WTC11 (cell line): Measurements from ENCODE around the gene LY9. TPM values are rescaled to one million over a fixed set of nuclear protein-coding genes. Genes with fewer than 3 reads are reported as not detected.

ENCODE experiments used
- ATAC-seq: fragments of 200-7000 bp; cut with Tn5 transposase; 2 replicates; pipeline ENCODE4 v1.10.0; 2021; ENCODE audit warnings: mild to moderate bottlenecking, moderate library complexity
- CTCF ChIA-PET: fragments of 300-600 bp; sonication (Branson Sonifier 250); formaldehyde crosslinking; loops from one replicate; lab custom pipeline; 2021; ENCODE audit warnings: antibody characterized with exemption; lab: Charles Lee
- POLR2A ChIA-PET: fragments of 350-600 bp; sonication (Branson Sonifier 250); formaldehyde crosslinking; loops from one replicate; lab custom pipeline; 2021; ENCODE audit warnings: antibody characterized with exemption; lab: Charles Lee
- DNase-seq: peaks from one replicate; pipeline ENCODE4 v3.0.0; 2021; ENCODE audit warnings: low spot score
- H3K27ac Mint-ChIP-seq: 2 replicates; pipeline ENCODE4 v1.8.0; 2021; ENCODE audit warnings: mixed read lengths
- H3K27me3 Mint-ChIP-seq: 2 replicates; pipeline ENCODE4 v1.8.0; 2021; ENCODE audit warnings: low read depth, mild to moderate bottlenecking, moderate library complexity, mixed read lengths
- H3K36me3 Mint-ChIP-seq: 2 replicates; pipeline ENCODE4 v1.8.0; 2021; ENCODE audit warnings: mixed read lengths
- H3K4me1 Mint-ChIP-seq: 2 replicates; pipeline ENCODE4 v1.8.0; 2022; ENCODE audit warnings: mixed read lengths
- H3K4me3 Mint-ChIP-seq: 2 replicates; pipeline ENCODE4 v1.8.0; 2021; ENCODE audit warnings: mild to moderate bottlenecking, moderate library complexity, mixed read lengths
- H3K9me3 Mint-ChIP-seq: 2 replicates; pipeline ENCODE4 v1.8.0; 2021; ENCODE audit warnings: mixed read lengths
- CREM ChIP-seq: sonication (generic); formaldehyde crosslinking; IDR thresholded peaks from 2 replicates; pipeline ENCODE4 v1.8.1; 2022; ENCODE audit warnings: mild to moderate bottlenecking, missing genetic modification reagents, moderate library complexity
- E2F5 ChIP-seq: sonication (generic); formaldehyde crosslinking; IDR thresholded peaks from 2 replicates; pipeline ENCODE4 v1.8.1; 2022; ENCODE audit warnings: mild to moderate bottlenecking, moderate library complexity, missing genetic modification reagents
- EMX1 ChIP-seq: fragments of 250-450 bp; sonication (Bioruptor Pico); IDR thresholded peaks from 2 replicates; pipeline ENCODE4 v1.8.0; 2021; ENCODE audit warnings: mild to moderate bottlenecking
- ERG ChIP-seq: fragments of 250-450 bp; sonication (Bioruptor Pico); IDR thresholded peaks from 2 replicates; pipeline ENCODE4 v1.8.0; 2021; ENCODE audit warnings: mild to moderate bottlenecking
- ETV6 ChIP-seq: sonication (generic); formaldehyde crosslinking; IDR thresholded peaks from 2 replicates; pipeline ENCODE4 v1.8.1; 2022; ENCODE audit warnings: mild to moderate bottlenecking, missing genetic modification reagents
- KAT7 ChIP-seq: sonication (generic); formaldehyde crosslinking; IDR thresholded peaks from 2 replicates; pipeline ENCODE4 v1.8.1; 2023; ENCODE audit warnings: missing genetic modification reagents, mild to moderate bottlenecking, borderline replicate concordance
- MXD4 ChIP-seq: fragments of 250-450 bp; sonication (Bioruptor Pico); IDR thresholded peaks from 2 replicates; pipeline ENCODE4 v1.8.0; 2021; ENCODE audit warnings: mild to moderate bottlenecking, moderate library complexity, borderline replicate concordance
- ZBTB21 ChIP-seq: sonication (generic); formaldehyde crosslinking; IDR thresholded peaks from 2 replicates; pipeline ENCODE4 v1.8.1; 2023; ENCODE audit warnings: mild to moderate bottlenecking, missing genetic modification reagents, borderline replicate concordance
- ZMAT4 ChIP-seq: fragments of 250-450 bp; sonication (Bioruptor Pico); IDR thresholded peaks from 2 replicates; pipeline ENCODE4 v1.9.0; 2021; ENCODE audit warnings: mild to moderate bottlenecking
- total RNA-seq: library from RNA; stranded (reverse); gene quantifications from 3 replicates; pipeline ENCODE4 v1.2.3, GENCODE V29; 2021
- TF ChIP-seq, protein P1 (sequence below): fragments of 200-600 bp; IDR thresholded peaks from 2 replicates; pipeline ENCODE4 v1.8.0; 2022; ENCODE audit warnings: antibody characterized with exemption
- TF ChIP-seq, protein P2 (sequence below): fragments of 250-450 bp; sonication (Bioruptor Pico); IDR thresholded peaks from 2 replicates; pipeline ENCODE4 v1.9.0; 2021; ENCODE audit warnings: mild to moderate bottlenecking
- TF ChIP-seq, protein P3 (sequence below): sonication (generic); formaldehyde crosslinking; IDR thresholded peaks from 2 replicates; pipeline ENCODE4 v1.8.0; 2023; ENCODE audit warnings: mild to moderate bottlenecking, missing genetic modification reagents

The LY9 gene
- total RNA-seq, 1 experiment from 2014 or later = not detected

DNA sequence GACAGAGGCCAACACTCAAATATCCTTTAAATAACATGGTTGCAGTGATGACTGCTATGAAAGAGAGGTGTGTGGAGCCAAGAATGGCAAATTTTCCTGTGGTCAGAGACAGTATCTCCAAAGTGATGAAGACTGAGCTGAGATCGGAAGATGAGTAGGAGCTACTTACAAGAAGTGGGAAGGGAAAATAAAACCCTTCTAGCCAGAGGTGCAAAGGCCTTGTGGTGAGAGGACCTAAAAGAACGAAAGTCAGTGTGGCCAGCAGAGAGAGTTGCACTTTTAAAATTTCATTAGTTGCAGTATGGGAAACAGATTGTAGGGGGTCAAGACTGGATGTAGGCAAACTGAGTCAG lies 39.1 kb upstream of the LY9 start (continued):
- TF ChIP-seq, protein P1, sequence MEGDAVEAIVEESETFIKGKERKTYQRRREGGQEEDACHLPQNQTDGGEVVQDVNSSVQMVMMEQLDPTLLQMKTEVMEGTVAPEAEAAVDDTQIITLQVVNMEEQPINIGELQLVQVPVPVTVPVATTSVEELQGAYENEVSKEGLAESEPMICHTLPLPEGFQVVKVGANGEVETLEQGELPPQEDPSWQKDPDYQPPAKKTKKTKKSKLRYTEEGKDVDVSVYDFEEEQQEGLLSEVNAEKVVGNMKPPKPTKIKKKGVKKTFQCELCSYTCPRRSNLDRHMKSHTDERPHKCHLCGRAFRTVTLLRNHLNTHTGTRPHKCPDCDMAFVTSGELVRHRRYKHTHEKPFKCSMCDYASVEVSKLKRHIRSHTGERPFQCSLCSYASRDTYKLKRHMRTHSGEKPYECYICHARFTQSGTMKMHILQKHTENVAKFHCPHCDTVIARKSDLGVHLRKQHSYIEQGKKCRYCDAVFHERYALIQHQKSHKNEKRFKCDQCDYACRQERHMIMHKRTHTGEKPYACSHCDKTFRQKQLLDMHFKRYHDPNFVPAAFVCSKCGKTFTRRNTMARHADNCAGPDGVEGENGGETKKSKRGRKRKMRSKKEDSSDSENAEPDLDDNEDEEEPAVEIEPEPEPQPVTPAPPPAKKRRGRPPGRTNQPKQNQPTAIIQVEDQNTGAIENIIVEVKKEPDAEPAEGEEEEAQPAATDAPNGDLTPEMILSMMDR = no peak

- ATAC-seq (no peak), DNase-seq (no peak)
- ChIA-PET POLR2A (no interaction called here), CTCF (interaction anchor here (1.6 kb wide), 1 partner anchor 10 kb away, joined by 7 read pairs; no protein-coding TSS in a partner anchor)
- H3K4me3 Mint-ChIP-seq = no peak overlapping the region
- H3K27me3 Mint-ChIP-seq = no peaks in the 10 kb centered on the region
- no peaks in the 10 kb centered on the region for H3K9me3 Mint-ChIP-seq
- H3K27ac Mint-ChIP-seq = no peak overlapping the region
- no peaks in the 10 kb centered on the region for H3K4me1 Mint-ChIP-seq
- no peaks in the 10 kb centered on the region for H3K36me3 Mint-ChIP-seq
- TF ChIP-seq MXD4 (CRISPR knock-in tag) = no peak
These were observed 37.5 kb upstream of the LY9 start for GRCh38 chr1:160758521-160758920.

GRCh38 chr1:160759740-160760139 lies 36.2 kb upstream of the LY9 start:
- ATAC-seq (no peak), DNase-seq (no peak)
- CTCF ChIA-PET = interaction anchor here (1.6 kb wide), 1 partner anchor 8 kb away, joined by 7 read pairs; no protein-coding TSS in a partner anchor
- Mint-ChIP-seq H3K36me3 (no peaks in the 10 kb centered on the region), H3K4me1 (no peaks in the 10 kb centered on the region), H3K27me3 (no peaks in the 10 kb centered on the region), H3K9me3 (no peaks in the 10 kb centered on the region), H3K27ac (no peak overlapping the region), H3K4me3 (no peak overlapping the region)
- TF ChIP-seq, protein P1 = no peak
- no peak for TF ChIP-seq ZBTB21 (CRISPR knock-in tag)
- no peak for TF ChIP-seq E2F5 (CRISPR knock-in tag)
- TF ChIP-seq ZMAT4 (CRISPR knock-in tag) = no peak
- no peak for TF ChIP-seq CREM (CRISPR knock-in tag)
- no peak for TF ChIP-seq KAT7 (CRISPR knock-in tag)
- TF ChIP-seq, protein P2, sequence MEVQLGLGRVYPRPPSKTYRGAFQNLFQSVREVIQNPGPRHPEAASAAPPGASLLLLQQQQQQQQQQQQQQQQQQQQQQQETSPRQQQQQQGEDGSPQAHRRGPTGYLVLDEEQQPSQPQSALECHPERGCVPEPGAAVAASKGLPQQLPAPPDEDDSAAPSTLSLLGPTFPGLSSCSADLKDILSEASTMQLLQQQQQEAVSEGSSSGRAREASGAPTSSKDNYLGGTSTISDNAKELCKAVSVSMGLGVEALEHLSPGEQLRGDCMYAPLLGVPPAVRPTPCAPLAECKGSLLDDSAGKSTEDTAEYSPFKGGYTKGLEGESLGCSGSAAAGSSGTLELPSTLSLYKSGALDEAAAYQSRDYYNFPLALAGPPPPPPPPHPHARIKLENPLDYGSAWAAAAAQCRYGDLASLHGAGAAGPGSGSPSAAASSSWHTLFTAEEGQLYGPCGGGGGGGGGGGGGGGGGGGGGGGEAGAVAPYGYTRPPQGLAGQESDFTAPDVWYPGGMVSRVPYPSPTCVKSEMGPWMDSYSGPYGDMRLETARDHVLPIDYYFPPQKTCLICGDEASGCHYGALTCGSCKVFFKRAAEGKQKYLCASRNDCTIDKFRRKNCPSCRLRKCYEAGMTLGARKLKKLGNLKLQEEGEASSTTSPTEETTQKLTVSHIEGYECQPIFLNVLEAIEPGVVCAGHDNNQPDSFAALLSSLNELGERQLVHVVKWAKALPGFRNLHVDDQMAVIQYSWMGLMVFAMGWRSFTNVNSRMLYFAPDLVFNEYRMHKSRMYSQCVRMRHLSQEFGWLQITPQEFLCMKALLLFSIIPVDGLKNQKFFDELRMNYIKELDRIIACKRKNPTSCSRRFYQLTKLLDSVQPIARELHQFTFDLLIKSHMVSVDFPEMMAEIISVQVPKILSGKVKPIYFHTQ (CRISPR knock-in tag) = no peak
- POLR2A ChIA-PET = no interaction called here

- DNase-seq = no peak
- POLR2A ChIA-PET = no interaction called here
- Mint-ChIP-seq H3K36me3 (no peaks in the 10 kb centered on the region), H3K27ac (no peak overlapping the region), H3K4me1 (no peaks in the 10 kb centered on the region), H3K27me3 (no peaks in the 10 kb centered on the region), H3K4me3 (no peak overlapping the region), H3K9me3 (peaks cover under 1% of the 10 kb centered on the region; the same call in 1 of the 2 replicates)
- ATAC-seq = no peak
- CTCF ChIA-PET = no interaction called here
- TF ChIP-seq, protein P3, sequence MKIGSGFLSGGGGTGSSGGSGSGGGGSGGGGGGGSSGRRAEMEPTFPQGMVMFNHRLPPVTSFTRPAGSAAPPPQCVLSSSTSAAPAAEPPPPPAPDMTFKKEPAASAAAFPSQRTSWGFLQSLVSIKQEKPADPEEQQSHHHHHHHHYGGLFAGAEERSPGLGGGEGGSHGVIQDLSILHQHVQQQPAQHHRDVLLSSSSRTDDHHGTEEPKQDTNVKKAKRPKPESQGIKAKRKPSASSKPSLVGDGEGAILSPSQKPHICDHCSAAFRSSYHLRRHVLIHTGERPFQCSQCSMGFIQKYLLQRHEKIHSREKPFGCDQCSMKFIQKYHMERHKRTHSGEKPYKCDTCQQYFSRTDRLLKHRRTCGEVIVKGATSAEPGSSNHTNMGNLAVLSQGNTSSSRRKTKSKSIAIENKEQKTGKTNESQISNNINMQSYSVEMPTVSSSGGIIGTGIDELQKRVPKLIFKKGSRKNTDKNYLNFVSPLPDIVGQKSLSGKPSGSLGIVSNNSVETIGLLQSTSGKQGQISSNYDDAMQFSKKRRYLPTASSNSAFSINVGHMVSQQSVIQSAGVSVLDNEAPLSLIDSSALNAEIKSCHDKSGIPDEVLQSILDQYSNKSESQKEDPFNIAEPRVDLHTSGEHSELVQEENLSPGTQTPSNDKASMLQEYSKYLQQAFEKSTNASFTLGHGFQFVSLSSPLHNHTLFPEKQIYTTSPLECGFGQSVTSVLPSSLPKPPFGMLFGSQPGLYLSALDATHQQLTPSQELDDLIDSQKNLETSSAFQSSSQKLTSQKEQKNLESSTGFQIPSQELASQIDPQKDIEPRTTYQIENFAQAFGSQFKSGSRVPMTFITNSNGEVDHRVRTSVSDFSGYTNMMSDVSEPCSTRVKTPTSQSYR = no peak
- TF ChIP-seq, protein P2 (CRISPR knock-in tag) = no peak
- TF ChIP-seq ETV6 (CRISPR knock-in tag) = no peak
- TF ChIP-seq EMX1 (CRISPR knock-in tag) = no peak
- no peak for TF ChIP-seq ERG (CRISPR knock-in tag)
These were observed 34.9 kb upstream of the LY9 start for GRCh38 chr1:160761046-160761445.
